ENCODE results near the gene IFT88.
A peak's percentile ranks its signal among the peaks of the same experiment; 100 is the strongest.

The IFT88 gene

DNA sequence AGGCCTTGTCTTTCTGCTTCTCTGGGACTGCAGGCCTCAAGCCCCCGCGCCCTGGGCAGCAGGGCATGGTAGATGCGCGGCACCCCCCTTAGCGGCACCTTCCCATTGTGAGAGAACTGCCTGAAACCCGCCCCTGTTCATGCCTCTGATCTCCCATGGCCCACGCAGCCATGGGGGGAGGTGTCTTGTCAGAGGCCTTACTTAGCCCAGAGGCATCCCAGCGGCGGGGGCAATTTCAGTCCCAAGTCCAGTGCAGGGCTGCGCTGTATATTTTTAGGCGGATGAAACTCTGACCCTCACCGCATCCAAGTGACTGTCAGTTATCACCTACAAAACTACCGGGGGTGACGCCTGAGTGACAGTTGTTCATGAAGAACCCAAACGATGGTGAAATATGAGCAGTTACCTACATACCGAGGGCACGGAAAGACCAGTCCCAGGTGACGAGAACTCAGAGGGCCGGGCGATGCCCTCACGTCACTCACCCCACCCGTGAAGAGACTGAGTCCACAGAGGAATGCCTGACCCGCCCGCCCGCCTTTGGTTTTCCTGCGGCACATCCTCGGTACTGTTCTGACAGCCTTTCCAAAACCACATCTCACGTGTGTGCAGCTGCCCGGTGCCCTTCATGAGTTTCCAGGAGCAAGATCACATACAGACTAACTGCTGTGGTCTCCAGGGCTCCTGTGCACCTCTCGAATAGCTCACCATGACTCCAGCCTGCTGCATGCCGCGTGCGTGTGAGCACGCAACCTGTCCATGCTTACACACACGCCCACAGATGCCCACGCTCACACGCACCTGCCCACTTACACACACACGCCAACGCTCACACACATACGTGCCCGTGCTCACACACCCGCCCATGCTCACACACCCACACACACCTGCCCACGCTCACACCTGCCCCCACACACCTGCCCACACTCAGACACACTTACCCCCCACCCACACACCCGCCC lies 150.9 kb downstream of the IFT88 start:
- Histone ChIP-seq H3K4me1 (ENCODE audit: control insufficient read depth, insufficient read depth, low read length) (peaks cover 5% of the 10 kb centered on the region), H3K9me3 (ENCODE audit: control insufficient read depth, insufficient read depth, low read depth, low read length) (no peaks in the 10 kb centered on the region), H3K4me3 (ENCODE audit: low read depth, low read length) (no peak overlapping the region), H3K27ac (ENCODE audit: extremely low read depth, low read depth, low read length) (no peak overlapping the region), H3K36me3 (ENCODE audit: control insufficient read depth in 2 of 2, insufficient read depth in 1 of 2, low read length in 2 of 2) (no peaks in the 10 kb centered on the region)
- CTCF ChIA-PET, result no interaction called here
- POLR2A ChIA-PET, result no interaction called here
- TF ChIP-seq ZFHX2 (tag by site-specific recombination; conservative IDR thresholded peaks at IDR 0.05) (peak; percentile 45), ZFP37 (tag by site-specific recombination; IDR thresholded peaks at IDR 0.05) (no peak)

- Histone ChIP-seq H3K4me1 (ENCODE audit: control insufficient read depth, insufficient read depth, low read length) (peaks cover 6% of the 10 kb centered on the region), H3K27ac (ENCODE audit: extremely low read depth, low read depth, low read length) (no peak overlapping the region), H3K36me3 (ENCODE audit: control insufficient read depth in 2 of 2, insufficient read depth in 1 of 2, low read length in 2 of 2) (no peaks in the 10 kb centered on the region), H3K9me3 (ENCODE audit: control insufficient read depth, insufficient read depth, low read depth, low read length) (no peaks in the 10 kb centered on the region), H3K4me3 (ENCODE audit: low read depth, low read length) (no peak overlapping the region)
- POLR2A ChIA-PET, result no interaction called here
- CTCF ChIA-PET, result no interaction called here
- no peak for TF ChIP-seq GLI2 (tag by site-specific recombination; IDR thresholded peaks at IDR 0.05; ENCODE audit: borderline replicate concordance, low read depth)
- no peak for TF ChIP-seq ZNF548 (tag by site-specific recombination; IDR thresholded peaks at IDR 0.05)
- no peak for TF ChIP-seq INSM2 (tag by site-specific recombination; IDR thresholded peaks at IDR 0.05)
- TF ChIP-seq ZFHX2 (tag by site-specific recombination; conservative IDR thresholded peaks at IDR 0.05), result peak; percentile 100
- no peak for TF ChIP-seq ZNF324 (tag by site-specific recombination; IDR thresholded peaks at IDR 0.05)
- peak; percentile 62; the same call in 1 of the 2 replicates for TF ChIP-seq KLF9 (tag by site-specific recombination; IDR thresholded peaks at IDR 0.05; ENCODE audit: low read depth)
- TF ChIP-seq EGR2 (tag by site-specific recombination; IDR thresholded peaks at IDR 0.05; ENCODE audit: low read depth), result peak; percentile 98
- TF ChIP-seq, protein P1, sequence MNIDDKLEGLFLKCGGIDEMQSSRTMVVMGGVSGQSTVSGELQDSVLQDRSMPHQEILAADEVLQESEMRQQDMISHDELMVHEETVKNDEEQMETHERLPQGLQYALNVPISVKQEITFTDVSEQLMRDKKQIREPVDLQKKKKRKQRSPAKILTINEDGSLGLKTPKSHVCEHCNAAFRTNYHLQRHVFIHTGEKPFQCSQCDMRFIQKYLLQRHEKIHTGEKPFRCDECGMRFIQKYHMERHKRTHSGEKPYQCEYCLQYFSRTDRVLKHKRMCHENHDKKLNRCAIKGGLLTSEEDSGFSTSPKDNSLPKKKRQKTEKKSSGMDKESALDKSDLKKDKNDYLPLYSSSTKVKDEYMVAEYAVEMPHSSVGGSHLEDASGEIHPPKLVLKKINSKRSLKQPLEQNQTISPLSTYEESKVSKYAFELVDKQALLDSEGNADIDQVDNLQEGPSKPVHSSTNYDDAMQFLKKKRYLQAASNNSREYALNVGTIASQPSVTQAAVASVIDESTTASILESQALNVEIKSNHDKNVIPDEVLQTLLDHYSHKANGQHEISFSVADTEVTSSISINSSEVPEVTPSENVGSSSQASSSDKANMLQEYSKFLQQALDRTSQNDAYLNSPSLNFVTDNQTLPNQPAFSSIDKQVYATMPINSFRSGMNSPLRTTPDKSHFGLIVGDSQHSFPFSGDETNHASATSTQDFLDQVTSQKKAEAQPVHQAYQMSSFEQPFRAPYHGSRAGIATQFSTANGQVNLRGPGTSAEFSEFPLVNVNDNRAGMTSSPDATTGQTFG (tag by site-specific recombination; IDR thresholded peaks at IDR 0.05; ENCODE audit: borderline replicate concordance), result no peak
- no peak for TF ChIP-seq ZNF544 (tag by site-specific recombination; IDR thresholded peaks at IDR 0.05)
- no peak for TF ChIP-seq ZNF423 (tag by site-specific recombination; IDR thresholded peaks at IDR 0.05)
- no peak for TF ChIP-seq WT1 (tag by site-specific recombination; IDR thresholded peaks at IDR 0.05)
- no peak for TF ChIP-seq AEBP2 (tag by site-specific recombination; IDR thresholded peaks at IDR 0.05; ENCODE audit: borderline replicate concordance)
- no peak for TF ChIP-seq ZBTB17 (tag by site-specific recombination; IDR thresholded peaks at IDR 0.05)
- TF ChIP-seq ZNF600 (tag by site-specific recombination; IDR thresholded peaks at IDR 0.05), result no peak
- no peak for TF ChIP-seq ZNF830 (tag by site-specific recombination; IDR thresholded peaks at IDR 0.05; ENCODE audit: low read depth)
- TF ChIP-seq, protein P2, sequence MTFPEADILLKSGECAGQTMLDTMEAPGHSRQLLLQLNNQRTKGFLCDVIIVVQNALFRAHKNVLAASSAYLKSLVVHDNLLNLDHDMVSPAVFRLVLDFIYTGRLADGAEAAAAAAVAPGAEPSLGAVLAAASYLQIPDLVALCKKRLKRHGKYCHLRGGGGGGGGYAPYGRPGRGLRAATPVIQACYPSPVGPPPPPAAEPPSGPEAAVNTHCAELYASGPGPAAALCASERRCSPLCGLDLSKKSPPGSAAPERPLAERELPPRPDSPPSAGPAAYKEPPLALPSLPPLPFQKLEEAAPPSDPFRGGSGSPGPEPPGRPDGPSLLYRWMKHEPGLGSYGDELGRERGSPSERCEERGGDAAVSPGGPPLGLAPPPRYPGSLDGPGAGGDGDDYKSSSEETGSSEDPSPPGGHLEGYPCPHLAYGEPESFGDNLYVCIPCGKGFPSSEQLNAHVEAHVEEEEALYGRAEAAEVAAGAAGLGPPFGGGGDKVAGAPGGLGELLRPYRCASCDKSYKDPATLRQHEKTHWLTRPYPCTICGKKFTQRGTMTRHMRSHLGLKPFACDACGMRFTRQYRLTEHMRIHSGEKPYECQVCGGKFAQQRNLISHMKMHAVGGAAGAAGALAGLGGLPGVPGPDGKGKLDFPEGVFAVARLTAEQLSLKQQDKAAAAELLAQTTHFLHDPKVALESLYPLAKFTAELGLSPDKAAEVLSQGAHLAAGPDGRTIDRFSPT (tag by site-specific recombination; IDR thresholded peaks at IDR 0.05), result peak; percentile 74
- no peak for TF ChIP-seq ZBTB20 (tag by site-specific recombination; IDR thresholded peaks at IDR 0.05)
- TF ChIP-seq, protein P3, sequence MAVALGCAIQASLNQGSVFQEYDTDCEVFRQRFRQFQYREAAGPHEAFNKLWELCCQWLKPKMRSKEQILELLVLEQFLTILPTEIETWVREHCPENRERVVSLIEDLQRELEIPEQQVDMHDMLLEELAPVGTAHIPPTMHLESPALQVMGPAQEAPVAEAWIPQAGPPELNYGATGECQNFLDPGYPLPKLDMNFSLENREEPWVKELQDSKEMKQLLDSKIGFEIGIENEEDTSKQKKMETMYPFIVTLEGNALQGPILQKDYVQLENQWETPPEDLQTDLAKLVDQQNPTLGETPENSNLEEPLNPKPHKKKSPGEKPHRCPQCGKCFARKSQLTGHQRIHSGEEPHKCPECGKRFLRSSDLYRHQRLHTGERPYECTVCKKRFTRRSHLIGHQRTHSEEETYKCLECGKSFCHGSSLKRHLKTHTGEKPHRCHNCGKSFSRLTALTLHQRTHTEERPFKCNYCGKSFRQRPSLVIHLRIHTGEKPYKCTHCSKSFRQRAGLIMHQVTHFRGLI (tag by site-specific recombination; IDR thresholded peaks at IDR 0.05), result no peak
- TF ChIP-seq ZNF266 (tag by site-specific recombination; IDR thresholded peaks at IDR 0.05; ENCODE audit: low read depth), result no peak
- no peak for TF ChIP-seq KLF7 (tag by site-specific recombination; IDR thresholded peaks at IDR 0.05; ENCODE audit: borderline replicate concordance)
- TF ChIP-seq ZNF114 (tag by site-specific recombination; IDR thresholded peaks at IDR 0.05), result no peak
- peak; percentile 95 for TF ChIP-seq ZEB2 (tag by site-specific recombination; IDR thresholded peaks at IDR 0.05)
- no peak for TF ChIP-seq ZNF555 (tag by site-specific recombination; conservative IDR thresholded peaks at IDR 0.05)
These were observed 152.1 kb downstream of the IFT88 start for GRCh38 chr13:20718958-20719566.
